DND-41 (cell line): ENCODE measurements around the gene ABCD4.

ENCODE experiments used
- ATAC-seq: fragments of 200-7000 bp; cut with Tn5 transposase; 3 replicates; pipeline ENCODE4 v1.9.1; 2021; ENCODE audit warnings: low read depth; ENCODE audit not compliant: insufficient read depth
- DNase-seq: peaks from one replicate; pipeline ENCODE4 v3.0.0-alpha.2; 2020
- H2AFZ ChIP-seq: 2 replicates; pipeline ENCODE4 v1.6.0; 2012; ENCODE audit warnings: low read depth, low read length
- H3K27ac ChIP-seq: 2 replicates; pipeline ENCODE4 v1.5.1; 2012; ENCODE audit warnings: low read length, inconsistent platforms
- H3K27me3 ChIP-seq: fragments of 200-600 bp; sonication (generic); 2 replicates; pipeline ENCODE4 v1.6.0; 2012; ENCODE audit warnings: low read length, mild to moderate bottlenecking, inconsistent platforms; ENCODE audit not compliant: insufficient read depth, poor library complexity
- H3K36me3 ChIP-seq: 2 replicates; pipeline ENCODE4 v1.5.1; 2012; ENCODE audit warnings: low read length, inconsistent platforms; ENCODE audit not compliant: insufficient read depth
- H3K4me1 ChIP-seq: 2 replicates; pipeline ENCODE4 v1.5.1; 2012; ENCODE audit warnings: mild to moderate bottlenecking, low read length; ENCODE audit not compliant: insufficient read depth
- H3K4me2 ChIP-seq: 2 replicates; pipeline ENCODE4 v1.6.0; 2012; ENCODE audit warnings: mild to moderate bottlenecking, moderate library complexity, low read length, inconsistent platforms; ENCODE audit not compliant: insufficient read depth
- H3K4me3 ChIP-seq, 2 experiments: fragments of 200-600 bp in 1 of 2; shearing (Covaris generic) in 1 of 2; 2 replicates each; pipeline ENCODE4 v1.5.1; 2012 to 2016; ENCODE audit warnings: inconsistent platforms in 2 of 2, low read length in 2 of 2, mild to moderate bottlenecking in 2 of 2, low read depth in 1 of 2, moderate library complexity in 1 of 2
- H3K79me2 ChIP-seq: 2 replicates; pipeline ENCODE4 v1.6.0; 2012; ENCODE audit warnings: low read length, inconsistent platforms; ENCODE audit not compliant: insufficient read depth
- H3K9ac ChIP-seq: 2 replicates; pipeline ENCODE4 v1.6.0; 2012; ENCODE audit warnings: low read depth, mild to moderate bottlenecking, inconsistent platforms, low read length, moderate library complexity
- H3K9me3 ChIP-seq: 2 replicates; pipeline ENCODE4 v1.5.1; 2012; ENCODE audit warnings: low read length, moderate library complexity, mild to moderate bottlenecking, inconsistent platforms; ENCODE audit not compliant: insufficient read depth, severe bottlenecking
- H4K20me1 ChIP-seq: 2 replicates; pipeline ENCODE4 v1.6.0; 2012; ENCODE audit warnings: low read length; ENCODE audit not compliant: insufficient read depth
- CTCF ChIP-seq: IDR thresholded peaks from 2 replicates; pipeline ENCODE4 v1.5.1; 2012; ENCODE audit warnings: borderline replicate concordance, low read length, moderate library complexity, mild to moderate bottlenecking; ENCODE audit not compliant: poor library complexity, severe bottlenecking; ENCODE audit errors: extremely low read depth
- EZH2 ChIP-seq: IDR thresholded peaks from 3 replicates; pipeline ENCODE4 v1.6.1; 2012; ENCODE audit warnings: borderline replicate concordance, low read depth, mild to moderate bottlenecking, moderate library complexity, low read length, inconsistent platforms; ENCODE audit not compliant: severe bottlenecking

The ABCD4 gene

DNA sequence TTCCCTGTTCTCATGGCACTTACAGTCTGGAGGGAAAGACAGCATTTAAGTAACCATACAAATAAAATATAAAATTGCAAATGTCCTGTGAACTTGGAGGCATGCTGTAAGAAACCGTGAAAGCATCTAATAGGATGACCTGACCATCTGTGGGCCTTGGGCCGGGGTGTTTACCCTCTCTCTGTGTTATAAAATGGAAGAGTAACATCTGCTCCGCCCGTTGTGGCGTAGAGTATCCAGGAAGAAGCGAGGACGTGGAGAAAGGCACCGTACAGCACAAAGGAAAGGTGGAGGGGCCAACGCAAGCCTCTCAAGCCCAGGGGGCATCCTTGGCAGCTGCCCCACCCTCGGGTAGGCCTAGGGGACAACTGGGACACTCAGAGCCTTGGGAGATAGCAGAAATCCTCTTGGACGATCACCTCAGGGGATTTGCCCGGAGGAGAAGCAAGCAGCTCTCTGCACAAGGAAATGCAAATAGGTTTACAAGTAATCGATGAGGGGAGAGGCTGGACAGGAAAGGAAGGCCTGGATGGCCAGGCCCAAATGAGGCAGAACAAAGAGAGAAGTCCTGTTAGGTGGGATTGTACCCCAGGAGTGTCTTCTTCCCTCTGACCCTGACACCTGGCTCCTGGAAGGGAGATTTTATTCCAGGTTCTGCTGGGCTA lies 37.3 kb downstream of the ABCD4 start:
- H2AFZ ChIP-seq, result no peak overlapping the region
- no peak for ATAC-seq
- no peaks in the 10 kb centered on the region for H3K79me2 ChIP-seq
- H3K9me3 ChIP-seq, result no peaks in the 10 kb centered on the region
- no peak overlapping the region for H3K4me2 ChIP-seq
- DNase-seq, result no peak
- TF ChIP-seq CTCF (no peak), EZH2 (no peak)
- no peak overlapping the region for H3K27ac ChIP-seq
- H3K27me3 ChIP-seq, result peaks cover 5% of the 10 kb centered on the region
- no peaks in the 10 kb centered on the region for H3K4me1 ChIP-seq
- H3K4me3 ChIP-seq, result no peak overlapping the region
- no peak overlapping the region for H3K9ac ChIP-seq
- no peaks in the 10 kb centered on the region for H3K36me3 ChIP-seq
- no peaks in the 10 kb centered on the region; the same call in 1 of the 2 replicates for H4K20me1 ChIP-seq

- Histone ChIP-seq H3K27ac (no peak overlapping the region), H3K4me3 (no peak overlapping the region), H2AFZ (no peak overlapping the region), H3K4me2 (no peak overlapping the region), H3K36me3 (no peaks in the 10 kb centered on the region), H3K4me1 (no peaks in the 10 kb centered on the region), H3K9me3 (no peaks in the 10 kb centered on the region), H3K27me3 (peaks cover 5% of the 10 kb centered on the region), H3K79me2 (no peaks in the 10 kb centered on the region), H4K20me1 (no peaks in the 10 kb centered on the region; the same call in 1 of the 2 replicates), H3K9ac (no peak overlapping the region)
- TF ChIP-seq CTCF (no peak), EZH2 (no peak)
- DNase-seq (no peak), ATAC-seq (no peak)
Observed at GRCh38 chr14:74263921-74264320, 38.8 kb downstream of the ABCD4 start.

- no peaks in the 10 kb centered on the region for H3K79me2 ChIP-seq
- H3K27me3 ChIP-seq, result peaks cover 5% of the 10 kb centered on the region
- H3K9me3 ChIP-seq, result no peaks in the 10 kb centered on the region
- H3K27ac ChIP-seq, result no peak overlapping the region
- H3K4me3 ChIP-seq, result no peak overlapping the region
- TF ChIP-seq CTCF, result no peak
- H3K4me1 ChIP-seq, result peaks cover 3% of the 10 kb centered on the region
- H3K36me3 ChIP-seq, result no peaks in the 10 kb centered on the region
- H2AFZ ChIP-seq, result no peak overlapping the region
- DNase-seq (no peak), ATAC-seq (no peak)
- no peaks in the 10 kb centered on the region; the same call in 1 of the 2 replicates for H4K20me1 ChIP-seq
- H3K4me2 ChIP-seq, result no peak overlapping the region
- H3K9ac ChIP-seq, result no peak overlapping the region
Observed at GRCh38 chr14:74263181-74263580, 39.6 kb downstream of the ABCD4 start.
